Body of pancreas (tissue), 4 donors: ENCODE measurements around the gene FGF14.

Experiments
- POLR2A ChIP-seq, 3 donors: fragments of 450-650 bp; IDR thresholded peaks; one replicate each; pipeline ENCODE4 v1.6.1; 2016; ENCODE audit warnings: antibody characterized with exemption in 3 of 3, mild to moderate bottlenecking in 2 of 3
- TF ChIP-seq, protein P1 (sequence below), 7 experiments: fragments of 450-650 bp in 4 of 7; fragments of 200-600 bp in 3 of 7; sonication (generic) in 3 of 7; IDR thresholded peaks; one replicate each; pipeline ENCODE4 v1.5.1; 2016 to 2019; ENCODE audit warnings: antibody characterized with exemption in 7 of 7

DNA sequence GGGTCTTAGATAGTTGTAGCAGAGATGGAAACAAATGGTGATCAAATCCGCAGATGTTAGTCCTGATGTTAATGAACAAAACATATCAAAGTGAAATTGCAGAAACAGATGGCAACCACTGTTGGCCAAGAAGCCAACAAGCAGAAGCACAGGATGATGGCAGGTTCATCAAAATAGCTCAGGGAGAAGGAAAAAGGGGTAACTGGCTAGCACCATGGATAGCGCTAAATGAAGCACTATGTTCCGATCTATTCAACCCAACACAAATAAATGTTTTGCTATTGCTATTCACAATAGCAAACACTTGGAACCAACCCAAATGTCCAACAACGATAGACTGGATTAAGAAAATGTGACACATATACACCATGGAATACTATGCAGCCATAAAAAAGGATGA, 413.7 kb downstream of the FGF14 start:
- TF ChIP-seq, protein P1, sequence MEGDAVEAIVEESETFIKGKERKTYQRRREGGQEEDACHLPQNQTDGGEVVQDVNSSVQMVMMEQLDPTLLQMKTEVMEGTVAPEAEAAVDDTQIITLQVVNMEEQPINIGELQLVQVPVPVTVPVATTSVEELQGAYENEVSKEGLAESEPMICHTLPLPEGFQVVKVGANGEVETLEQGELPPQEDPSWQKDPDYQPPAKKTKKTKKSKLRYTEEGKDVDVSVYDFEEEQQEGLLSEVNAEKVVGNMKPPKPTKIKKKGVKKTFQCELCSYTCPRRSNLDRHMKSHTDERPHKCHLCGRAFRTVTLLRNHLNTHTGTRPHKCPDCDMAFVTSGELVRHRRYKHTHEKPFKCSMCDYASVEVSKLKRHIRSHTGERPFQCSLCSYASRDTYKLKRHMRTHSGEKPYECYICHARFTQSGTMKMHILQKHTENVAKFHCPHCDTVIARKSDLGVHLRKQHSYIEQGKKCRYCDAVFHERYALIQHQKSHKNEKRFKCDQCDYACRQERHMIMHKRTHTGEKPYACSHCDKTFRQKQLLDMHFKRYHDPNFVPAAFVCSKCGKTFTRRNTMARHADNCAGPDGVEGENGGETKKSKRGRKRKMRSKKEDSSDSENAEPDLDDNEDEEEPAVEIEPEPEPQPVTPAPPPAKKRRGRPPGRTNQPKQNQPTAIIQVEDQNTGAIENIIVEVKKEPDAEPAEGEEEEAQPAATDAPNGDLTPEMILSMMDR (IDR thresholded peaks at IDR 0.05): no peak
- no peak for TF ChIP-seq POLR2A (IDR thresholded peaks at IDR 0.05)
